HPDE6-E6E7 (cell line): Measurements from ENCODE around the gene C12orf75.
"Not testable (repeated sequence)": the region's sequence is repeated elsewhere in the genome, so short reads cannot be mapped to it uniquely, and the experiment has no call there.

Source experiments
- DNase-seq: peaks from one replicate; pipeline ENCODE4 v3.0.0; 2011; ENCODE audit warnings: missing footprints; ENCODE audit errors: extremely low spot score

Gene C12orf75

GRCh38 chr12:105310476-105311085 lies 19.9 kb upstream of the C12orf75 start:
- DNase-seq, result not testable (repeated sequence)

GRCh38 chr12:105311936-105312335 lies 18.6 kb upstream of the C12orf75 start:
- DNase-seq, result not testable (repeated sequence)

GRCh38 chr12:105313755-105314154 lies 16.7 kb upstream of the C12orf75 start:
- DNase-seq, result not testable (repeated sequence)

- no peak for DNase-seq
Observed at GRCh38 chr12:105315130-105315529, 15.4 kb upstream of the C12orf75 start.

GRCh38 chr12:105315726-105316125 lies 14.8 kb upstream of the C12orf75 start:
- DNase-seq, result peak; percentile 8

- DNase-seq, result no peak
Observed at GRCh38 chr12:105316931-105317852, 13.3 kb upstream of the C12orf75 start.

- DNase-seq, result no peak
Observed at GRCh38 chr12:105317942-105318621, 12.4 kb upstream of the C12orf75 start.

GRCh38 chr12:105318651-105319483 lies 11.6 kb upstream of the C12orf75 start:
- no peak for DNase-seq

- DNase-seq, result no peak
Observed at GRCh38 chr12:105319691-105320209, 10.7 kb upstream of the C12orf75 start.

GRCh38 chr12:105321125-105321524 lies 9.4 kb upstream of the C12orf75 start:
- no peak for DNase-seq

GRCh38 chr12:105322070-105322469 lies 8.4 kb upstream of the C12orf75 start:
- DNase-seq, result no peak

- no peak for DNase-seq
Observed at GRCh38 chr12:105324704-105325103, 5.8 kb upstream of the C12orf75 start.

- no peak for DNase-seq
Observed at GRCh38 chr12:105325117-105325516, 5.4 kb upstream of the C12orf75 start.

GRCh38 chr12:105329926-105330282 lies 587 bp upstream of the C12orf75 start:
- no peak for DNase-seq

GRCh38 chr12:105330931-105331804 lies 677 bp downstream of the C12orf75 start:
- no peak for DNase-seq

- DNase-seq, result no peak
Observed at GRCh38 chr12:105331805-105332251, 1.3 kb downstream of the C12orf75 start.

- not testable (repeated sequence) for DNase-seq
Observed at GRCh38 chr12:105332286-105332685, 1.8 kb downstream of the C12orf75 start.

GRCh38 chr12:105332925-105333324 lies 2.4 kb downstream of the C12orf75 start:
- no peak for DNase-seq

- DNase-seq, result no peak
Observed at GRCh38 chr12:105334001-105334400, 3.5 kb downstream of the C12orf75 start.

GRCh38 chr12:105334582-105334981 lies 4.1 kb downstream of the C12orf75 start:
- DNase-seq, result no peak
